Osteocyte (in vitro differentiated cells): ENCODE data around the gene COL23A1. TPM values are rescaled to one million over a fixed set of nuclear protein-coding genes. Genes with fewer than 3 reads are reported as not detected.

Experiments used
- DNase-seq: peaks from one replicate; pipeline ENCODE4 v3.0.0; 2021; ENCODE audit warnings: mixed read lengths; ENCODE audit not compliant: unreplicated experiment; ENCODE audit errors: extremely low spot score
- H3K27ac Mint-ChIP-seq: one replicate; pipeline ENCODE4 v1.8.0; 2021; ENCODE audit warnings: mild to moderate bottlenecking, mixed read lengths; ENCODE audit not compliant: unreplicated experiment
- H3K27me3 Mint-ChIP-seq: one replicate; pipeline ENCODE4 v1.8.0; 2021; ENCODE audit warnings: mixed read lengths; ENCODE audit not compliant: unreplicated experiment
- H3K36me3 Mint-ChIP-seq: one replicate; pipeline ENCODE4 v1.8.0; 2021; ENCODE audit warnings: mixed read lengths; ENCODE audit not compliant: unreplicated experiment
- H3K4me1 Mint-ChIP-seq: one replicate; pipeline ENCODE4 v1.8.0; 2021; ENCODE audit warnings: mixed read lengths; ENCODE audit not compliant: unreplicated experiment
- H3K4me3 Mint-ChIP-seq: one replicate; pipeline ENCODE4 v1.8.0; 2021; ENCODE audit warnings: mild to moderate bottlenecking, moderate library complexity, mixed read lengths; ENCODE audit not compliant: unreplicated experiment
- H3K9me3 Mint-ChIP-seq: one replicate; pipeline ENCODE4 v1.8.0; 2021; ENCODE audit warnings: mixed read lengths; ENCODE audit not compliant: unreplicated experiment
- CTCF ChIP-seq: fragments of 200-600 bp; sonication (generic); IDR thresholded peaks from 2 replicates; pipeline ENCODE4 v1.5.0; 2021; ENCODE audit warnings: antibody characterized with exemption, mild to moderate bottlenecking, moderate library complexity
- total RNA-seq: library from RNA; stranded (reverse); gene quantifications from 2 replicates; pipeline ENCODE4 v1.2.1, GENCODE V29; 2021

Gene COL23A1
- total RNA-seq, 1 donor from 2014 or later, result not detected

GRCh38 chr5:178223196-178223773 lies 366.9 kb downstream of the COL23A1 start:
- TF ChIP-seq CTCF, result no peak
- no peak for DNase-seq
- peaks cover 26% of the 10 kb centered on the region for H3K36me3 Mint-ChIP-seq
- H3K4me1 Mint-ChIP-seq, result peaks cover 8% of the 10 kb centered on the region
- H3K27ac Mint-ChIP-seq, result peak overlapping the region; percentile 60
- peaks cover 9% of the 10 kb centered on the region for H3K9me3 Mint-ChIP-seq
- no peaks in the 10 kb centered on the region for H3K27me3 Mint-ChIP-seq
- H3K4me3 Mint-ChIP-seq, result no peak overlapping the region

GRCh38 chr5:178222292-178222691 lies 367.9 kb downstream of the COL23A1 start:
- Mint-ChIP-seq H3K36me3 (peaks cover 16% of the 10 kb centered on the region), H3K4me1 (peaks cover 6% of the 10 kb centered on the region), H3K9me3 (peaks cover 2% of the 10 kb centered on the region), H3K27ac (no peak overlapping the region), H3K27me3 (no peaks in the 10 kb centered on the region), H3K4me3 (no peak overlapping the region)
- no peak for DNase-seq
- TF ChIP-seq CTCF, result no peak

GRCh38 chr5:178221853-178222252 lies 368.3 kb downstream of the COL23A1 start:
- peaks cover 12% of the 10 kb centered on the region for H3K36me3 Mint-ChIP-seq
- no peak overlapping the region for H3K4me3 Mint-ChIP-seq
- no peak for TF ChIP-seq CTCF

GRCh38 chr5:178221282-178221681 lies 368.9 kb downstream of the COL23A1 start:
- Mint-ChIP-seq H3K4me1 (peaks cover 6% of the 10 kb centered on the region), H3K36me3 (peaks cover 8% of the 10 kb centered on the region), H3K27me3 (no peaks in the 10 kb centered on the region), H3K27ac (no peak overlapping the region), H3K9me3 (no peaks in the 10 kb centered on the region), H3K4me3 (no peak overlapping the region)
- no peak for TF ChIP-seq CTCF
- no peak for DNase-seq

More at GRCh38 chr5:178221853-178222252, 368.3 kb downstream of the COL23A1 start:
- no peak for DNase-seq
- H3K4me1 Mint-ChIP-seq, result peaks cover 6% of the 10 kb centered on the region
- no peaks in the 10 kb centered on the region for H3K9me3 Mint-ChIP-seq
- no peaks in the 10 kb centered on the region for H3K27me3 Mint-ChIP-seq
- H3K27ac Mint-ChIP-seq, result no peak overlapping the region

GRCh38 chr5:178218827-178219226 lies 371.4 kb downstream of the COL23A1 start:
- Mint-ChIP-seq H3K27me3 (no peaks in the 10 kb centered on the region), H3K4me1 (peaks cover 6% of the 10 kb centered on the region), H3K9me3 (no peaks in the 10 kb centered on the region), H3K27ac (peak overlapping the region; percentile 45), H3K36me3 (peaks cover 6% of the 10 kb centered on the region), H3K4me3 (no peak overlapping the region)
- TF ChIP-seq CTCF, result no peak
- no peak for DNase-seq
